Spleen (tissue), 7 donors: ENCODE data around the gene POMT1.

ENCODE experiments used
- POLR2AphosphoS5 ChIP-seq, 3 donors: sonication (generic); formaldehyde crosslinking; IDR thresholded peaks; one replicate each; pipeline ENCODE4 v1.5.1; 2017; ENCODE audit warnings: antibody characterized with exemption in 3 of 3
- TF ChIP-seq, protein P1 (sequence below), 11 experiments: fragments of 200-600 bp in 7 of 11; fragments of 450-650 bp in 4 of 11; sonication (generic) in 4 of 11; IDR thresholded peaks in 8 of 11; conservative IDR thresholded peaks in 3 of 11; 1 replicate in 7 of 11; 2 replicates in 4 of 11; pipeline versions ENCODE4 v1.4.0 to v1.8.0; 2016 to 2021; ENCODE audit warnings: antibody characterized with exemption in 11 of 11, inconsistent platforms in 4 of 11, mild to moderate bottlenecking in 1 of 11
- donor health status: DM: no; HTN: no; CAD: no; lungs with moderate emphysema.
- donor health status: DM: no; HTN: no; CAD: no.
- donor health status: DM: no; HTN: no; CAD: no.

DNA sequence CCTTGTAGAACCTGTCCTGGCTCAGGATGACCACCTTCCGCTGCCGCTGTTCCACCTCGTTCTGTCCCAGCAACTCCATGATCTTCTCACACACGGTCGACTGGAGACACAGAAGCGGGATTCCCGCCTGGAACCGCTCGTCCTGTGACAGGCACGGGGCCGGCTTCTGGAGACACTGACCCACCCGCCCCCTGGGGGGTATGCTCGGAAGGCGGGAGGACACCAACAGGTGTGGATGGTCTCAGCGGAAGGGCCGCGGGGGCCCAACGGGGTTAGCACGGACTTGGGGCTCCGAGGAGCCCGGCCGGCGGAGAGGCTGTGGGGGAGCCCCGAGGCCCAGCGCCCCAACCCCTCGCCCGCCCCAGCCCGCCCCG, 27.8 kb downstream of the POMT1 start:
- TF ChIP-seq, protein P1, sequence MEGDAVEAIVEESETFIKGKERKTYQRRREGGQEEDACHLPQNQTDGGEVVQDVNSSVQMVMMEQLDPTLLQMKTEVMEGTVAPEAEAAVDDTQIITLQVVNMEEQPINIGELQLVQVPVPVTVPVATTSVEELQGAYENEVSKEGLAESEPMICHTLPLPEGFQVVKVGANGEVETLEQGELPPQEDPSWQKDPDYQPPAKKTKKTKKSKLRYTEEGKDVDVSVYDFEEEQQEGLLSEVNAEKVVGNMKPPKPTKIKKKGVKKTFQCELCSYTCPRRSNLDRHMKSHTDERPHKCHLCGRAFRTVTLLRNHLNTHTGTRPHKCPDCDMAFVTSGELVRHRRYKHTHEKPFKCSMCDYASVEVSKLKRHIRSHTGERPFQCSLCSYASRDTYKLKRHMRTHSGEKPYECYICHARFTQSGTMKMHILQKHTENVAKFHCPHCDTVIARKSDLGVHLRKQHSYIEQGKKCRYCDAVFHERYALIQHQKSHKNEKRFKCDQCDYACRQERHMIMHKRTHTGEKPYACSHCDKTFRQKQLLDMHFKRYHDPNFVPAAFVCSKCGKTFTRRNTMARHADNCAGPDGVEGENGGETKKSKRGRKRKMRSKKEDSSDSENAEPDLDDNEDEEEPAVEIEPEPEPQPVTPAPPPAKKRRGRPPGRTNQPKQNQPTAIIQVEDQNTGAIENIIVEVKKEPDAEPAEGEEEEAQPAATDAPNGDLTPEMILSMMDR (IDR thresholded peaks at IDR 0.05 in 8 of 11, conservative IDR thresholded peaks at IDR 0.05 in 3 of 11): peak in 3 of 11 experiments; percentile 12 to 36 (median 31)
- TF ChIP-seq POLR2AphosphoS5 (IDR thresholded peaks at IDR 0.05): no peak
